Sciatic nerve (tissue), 2 donors: Measurements from ENCODE around the gene DYNC1LI2. TPM values are rescaled to one million over a fixed set of nuclear protein-coding genes. Genes with fewer than 3 reads are reported as not detected.
"Not testable (repeated sequence)": the region's sequence is repeated elsewhere in the genome, so short reads cannot be mapped to it uniquely, and the experiment has no call there.

ENCODE experiments used
- ATAC-seq: fragments of 200-7000 bp; cut with Tn5 transposase; one replicate; pipeline ENCODE4 v1.9.1; 2020; ENCODE audit warnings: mild to moderate bottlenecking, moderate library complexity
- DNase-seq: peaks from one replicate; pipeline ENCODE4 v3.0.0-alpha.2; 2020; ENCODE audit warnings: low spot score
- intact Hi-C: fragments of 100-400 bp; cut with DNase I; formaldehyde crosslinking; loops from one replicate; pipeline ENCODE4 v1.14.2; 2022
- total RNA-seq: library from RNA; stranded (reverse); fragmentation: NEBNext Ultra II Directional; extraction: Animal tissue kit (Norgen Biotek cat#: 25700); gene quantifications from one replicate; pipeline ENCODE4 v1.2.1, GENCODE V29; 2021
- donor health status: DM: no; HTN: no; CAD: no.
- donor health status: DM: no; HTN: no; CAD: no.

Gene DYNC1LI2
- total RNA-seq, 1 donor from 2014 or later, result 205 TPM

DNA sequence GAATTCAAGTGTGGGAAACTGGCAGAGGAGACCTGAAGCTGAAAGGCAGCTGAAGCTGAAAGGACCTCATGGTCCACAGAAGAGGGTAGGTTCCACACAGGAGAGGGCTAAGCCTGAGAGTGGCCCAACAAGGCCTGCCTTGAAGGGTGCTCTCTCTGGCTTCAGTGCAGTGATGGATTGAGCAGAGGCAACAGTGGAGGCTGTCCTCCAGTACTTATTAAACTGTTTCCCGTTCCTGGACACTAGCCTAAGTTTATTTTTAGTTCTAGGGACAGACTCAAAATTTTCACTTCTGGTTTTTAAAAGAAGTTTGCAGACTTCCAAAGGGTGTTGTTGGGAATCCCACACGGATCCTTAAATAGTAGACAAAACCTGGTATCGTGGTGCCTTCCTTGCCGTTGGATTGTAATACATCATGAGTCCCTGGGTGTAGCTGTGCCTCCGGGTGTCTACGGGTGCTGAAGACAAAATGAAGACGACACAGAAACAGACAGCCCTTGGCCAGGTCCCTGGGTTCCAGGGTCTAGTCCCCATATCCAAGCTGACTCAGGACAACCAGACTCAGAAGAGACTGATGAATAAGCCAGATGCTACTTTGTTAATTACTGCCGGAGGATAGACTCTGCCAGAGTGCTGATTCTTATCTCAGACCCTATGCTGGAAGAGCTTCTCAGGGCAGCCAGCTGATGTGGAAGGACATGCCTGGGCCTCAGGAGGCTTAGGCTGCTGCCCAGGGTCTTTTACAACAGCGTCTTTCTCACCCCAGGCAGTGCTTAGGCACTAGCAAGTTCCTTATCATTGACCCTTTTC is 47.8 kb downstream of the DYNC1LI2 start:
- DNase-seq (no peak), ATAC-seq (peak; percentile 46)
- intact Hi-C loops, result no loop called here

DNA sequence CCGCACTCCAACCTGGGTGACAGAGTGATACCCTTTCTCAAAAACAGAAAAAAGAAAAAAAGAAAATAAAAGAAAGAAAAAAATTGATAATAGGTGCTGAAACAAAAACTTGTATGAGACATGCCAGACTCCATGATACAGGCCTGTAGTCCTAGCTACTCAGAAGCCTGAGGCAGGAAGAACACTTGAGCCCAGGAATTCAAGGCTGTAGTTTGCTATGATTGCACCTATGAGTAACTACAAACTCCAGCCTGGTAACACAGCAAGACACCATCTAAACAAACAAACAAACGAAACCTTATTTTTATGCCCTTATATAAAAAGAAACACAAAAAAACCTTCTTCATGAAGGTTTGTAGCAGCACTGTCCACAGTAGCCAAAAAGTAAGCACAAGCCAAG is 49.9 kb downstream of the DYNC1LI2 start:
- intact Hi-C loops, result no loop called here
- no peak for DNase-seq

DNA sequence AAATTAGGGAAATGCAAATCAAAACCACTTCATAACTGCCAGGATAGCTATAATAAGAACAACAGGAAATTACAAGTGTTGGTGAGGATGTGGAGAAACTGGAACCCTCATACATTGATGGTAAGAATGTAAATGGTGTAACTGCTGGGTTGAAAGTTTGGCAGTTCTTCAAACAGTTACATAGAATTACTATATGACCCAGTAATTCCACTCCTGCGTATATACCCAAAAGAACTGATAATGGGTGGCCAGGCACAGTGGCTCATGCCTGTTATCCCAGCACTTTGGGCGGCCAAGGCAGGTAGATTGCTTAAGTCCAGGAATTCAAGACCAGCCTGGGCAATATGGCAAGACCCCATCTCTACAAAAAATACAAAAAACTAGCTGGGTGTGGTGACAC is 50.4 kb downstream of the DYNC1LI2 start:
- ATAC-seq, result no peak
- intact Hi-C loops, result no loop called here
- DNase-seq, result no peak

More for the DNA sequence above, 49.9 kb downstream of the DYNC1LI2 start:
- ATAC-seq, result no peak

DNA sequence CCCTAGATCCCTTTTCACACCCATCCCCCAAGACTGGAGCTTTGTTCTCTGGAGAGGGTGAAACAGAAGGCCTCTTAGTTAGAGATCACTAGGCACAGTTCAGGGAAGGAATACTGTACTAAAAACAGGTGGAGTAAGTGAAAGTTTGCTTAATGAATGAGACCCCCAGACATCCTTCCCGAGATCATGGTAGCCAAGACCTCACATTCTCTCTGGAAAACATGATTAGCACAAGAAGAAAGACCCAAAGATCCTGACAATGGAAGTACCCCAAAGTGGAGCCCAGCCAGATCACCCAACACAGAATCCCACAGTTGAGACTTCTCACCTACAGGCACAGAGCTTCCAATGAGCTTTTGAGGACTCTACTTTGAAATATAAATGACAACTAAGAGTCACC is 51.5 kb downstream of the DYNC1LI2 start:
- DNase-seq (no peak), ATAC-seq (no peak)
- intact Hi-C loops, result no loop called here

DNA sequence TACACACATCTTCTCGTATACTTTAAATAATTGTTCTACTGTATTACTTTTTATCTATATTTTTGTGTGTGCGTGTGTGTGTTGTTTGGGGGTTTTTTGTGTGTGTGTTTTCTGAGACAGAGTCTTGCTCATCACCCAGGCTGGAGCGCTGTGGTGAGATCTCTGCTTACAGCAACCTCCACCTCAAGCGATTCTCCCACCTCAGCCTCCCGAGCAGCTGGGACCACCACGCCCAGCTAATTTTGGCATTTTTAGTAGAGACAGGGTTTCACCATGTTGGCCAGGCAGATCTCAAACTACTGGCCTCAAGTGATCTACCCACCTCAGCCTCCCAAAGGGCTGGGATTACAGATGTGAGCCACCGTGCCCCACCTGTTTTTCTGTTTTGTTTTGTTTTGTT is 53.4 kb downstream of the DYNC1LI2 start:
- ATAC-seq, result no peak
- intact Hi-C loops, result no loop called here
- DNase-seq, result no peak

DNA sequence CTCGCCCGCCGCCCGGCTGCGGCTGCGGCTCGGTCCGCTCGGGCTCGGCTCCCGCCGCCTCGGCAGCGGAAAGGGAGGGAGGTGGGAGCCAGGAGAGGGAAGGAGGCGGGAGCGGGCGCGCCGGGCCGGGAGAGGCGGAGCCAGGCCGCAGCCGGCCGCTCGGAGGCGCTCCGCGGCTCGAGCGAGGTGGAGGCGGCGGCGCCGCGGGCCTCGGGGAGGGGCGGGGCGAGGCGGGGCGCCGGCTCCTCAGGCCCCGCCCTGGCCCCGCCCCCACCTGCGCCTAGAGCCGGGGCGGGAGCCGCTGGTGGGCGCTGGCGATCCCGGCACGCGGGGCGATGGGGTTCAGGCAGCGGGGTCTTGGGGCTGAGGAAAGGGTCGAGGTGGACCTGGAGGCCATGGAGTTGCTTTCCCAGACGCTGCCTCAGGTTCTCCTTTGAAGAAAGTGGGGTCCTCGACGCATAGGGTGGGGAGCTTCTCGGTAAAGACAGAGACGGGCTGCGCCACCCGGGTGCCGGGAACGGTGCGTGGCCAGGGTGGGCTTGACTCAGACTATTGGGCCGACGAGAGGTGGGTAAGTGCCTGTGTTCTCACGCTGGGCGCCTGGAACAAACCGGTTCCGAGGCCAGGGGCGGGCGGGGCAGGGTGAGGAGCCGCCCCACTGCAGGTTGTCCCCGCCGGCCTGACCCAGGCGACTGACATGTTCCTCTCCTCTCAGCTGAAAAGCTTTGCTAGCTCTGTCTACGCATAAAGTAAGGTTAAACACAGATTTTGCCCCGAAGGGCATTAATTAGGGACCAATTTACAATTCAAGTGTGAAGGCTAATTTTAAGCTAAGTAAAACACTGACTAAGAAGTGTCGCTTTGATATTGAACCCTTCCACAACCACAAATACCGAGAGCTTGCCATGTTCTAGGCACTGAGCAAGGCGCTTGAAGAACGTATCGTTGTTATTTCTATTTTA is 54.5 kb downstream of the DYNC1LI2 start, which contains the start of gene CMTM4:
Gene CMTM4, minus strand, starts transcription at position 75 of the 962 bp plus-strand sequence. CDS start 218 bp downstream, outside the sequence.
- ATAC-seq (peak; percentile 93), DNase-seq (peak; percentile 90)
- intact Hi-C loops, result no loop called here

DNA sequence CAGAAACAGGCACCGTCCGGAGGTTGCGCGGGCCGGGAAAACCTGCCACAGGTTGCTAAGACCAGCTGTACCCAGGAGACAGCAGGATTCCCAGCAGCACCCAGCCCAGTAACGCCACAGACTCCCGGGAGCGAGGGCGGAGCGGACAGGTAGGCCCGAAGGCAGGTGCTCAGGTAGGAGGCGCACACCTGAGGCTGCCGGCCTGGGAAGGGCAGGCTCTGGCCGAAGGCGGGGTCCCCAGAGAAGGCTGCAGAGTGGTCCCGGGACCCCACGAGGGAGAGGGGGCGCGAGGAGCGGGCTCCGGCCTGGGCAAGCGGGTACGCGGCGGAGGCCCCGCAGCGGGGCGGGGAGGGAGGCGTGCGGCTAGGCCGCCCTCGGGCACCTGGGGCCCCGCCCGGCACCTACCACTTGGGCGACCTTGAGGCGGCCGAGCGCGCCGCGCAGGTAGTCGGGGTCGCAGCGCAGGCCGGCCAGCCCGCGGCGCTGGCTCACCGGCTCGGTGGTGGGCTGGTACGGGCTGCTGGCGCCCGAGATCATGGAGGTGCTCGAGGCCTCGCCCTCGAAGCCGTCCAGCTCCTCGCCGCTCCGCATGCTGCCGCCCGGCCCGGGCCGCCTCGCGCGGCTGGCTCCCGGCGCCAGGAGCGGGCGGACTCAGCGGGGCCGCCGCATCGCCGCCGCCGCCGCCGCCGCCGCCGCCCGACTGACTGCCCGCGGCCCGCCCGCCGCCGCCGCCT is 55.3 kb downstream of the DYNC1LI2 start:
- intact Hi-C loops, result no loop called here
- ATAC-seq (peak; percentile 15), DNase-seq (peak; percentile 62)

DNA sequence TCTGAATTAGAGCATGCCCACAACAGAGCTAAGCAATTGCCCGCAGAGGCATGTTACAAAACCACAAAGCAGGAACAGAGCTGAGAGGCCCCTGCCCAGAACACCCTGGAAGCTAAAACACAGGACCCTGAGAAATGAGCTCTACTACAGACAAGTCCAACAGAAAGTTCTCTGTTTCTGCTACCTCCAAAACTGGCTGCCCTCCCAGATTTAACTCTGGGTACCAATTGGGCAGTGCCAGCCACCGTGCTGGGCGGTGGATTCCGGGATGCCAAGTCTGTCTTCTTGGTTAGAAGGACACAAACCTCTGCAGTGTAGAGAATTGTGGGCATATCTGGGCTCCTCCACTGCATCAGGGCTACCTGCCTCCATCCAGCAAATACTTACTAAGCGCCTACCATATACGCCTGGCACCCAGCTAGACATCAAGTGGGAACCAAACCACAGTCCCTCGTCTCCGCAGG is 55.9 kb downstream of the DYNC1LI2 start:
- intact Hi-C loops, result no loop called here
- ATAC-seq (no peak), DNase-seq (no peak)

DNA sequence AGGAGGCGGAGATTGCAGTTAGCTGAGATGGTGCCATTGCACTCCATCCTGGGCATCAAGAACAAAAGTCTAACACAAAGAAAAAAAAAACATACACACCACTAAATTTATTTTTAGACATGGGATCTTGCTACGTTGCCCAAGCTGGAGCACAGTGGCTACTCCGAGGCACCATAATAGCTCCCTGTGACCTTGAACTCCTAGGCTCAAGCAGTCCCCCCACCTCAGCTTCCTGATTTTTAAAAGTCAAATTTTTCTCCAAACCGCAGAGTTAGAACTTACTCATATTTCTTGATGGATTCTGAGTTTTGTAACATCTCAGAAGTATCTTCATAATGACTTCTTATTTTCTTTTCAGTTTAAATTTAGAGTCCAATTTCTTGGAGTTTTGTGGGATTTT is 58.3 kb downstream of the DYNC1LI2 start:
- intact Hi-C loops, result no loop called here
- no peak for DNase-seq
- no peak for ATAC-seq

DNA sequence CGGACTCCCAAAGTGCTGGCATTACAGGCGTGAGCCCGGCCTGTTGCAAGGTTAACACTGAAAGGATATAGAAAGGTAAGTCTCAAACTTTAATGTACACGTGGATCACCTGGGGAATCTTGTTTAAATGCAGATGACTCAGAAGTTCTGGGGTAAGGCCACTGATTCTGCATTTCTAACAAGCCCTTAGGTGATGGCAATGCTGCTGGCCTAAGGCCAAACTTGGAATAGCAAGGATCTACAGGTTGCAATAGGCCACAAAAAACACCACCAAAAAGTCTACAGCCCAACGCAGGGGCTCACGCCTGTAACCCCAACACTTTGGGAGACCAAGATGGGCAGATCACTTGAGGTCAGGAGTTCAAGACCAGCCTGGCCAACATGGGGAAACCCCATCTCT is 59.1 kb downstream of the DYNC1LI2 start:
- ATAC-seq (no peak), DNase-seq (no peak)
- intact Hi-C loops, result no loop called here

DNA sequence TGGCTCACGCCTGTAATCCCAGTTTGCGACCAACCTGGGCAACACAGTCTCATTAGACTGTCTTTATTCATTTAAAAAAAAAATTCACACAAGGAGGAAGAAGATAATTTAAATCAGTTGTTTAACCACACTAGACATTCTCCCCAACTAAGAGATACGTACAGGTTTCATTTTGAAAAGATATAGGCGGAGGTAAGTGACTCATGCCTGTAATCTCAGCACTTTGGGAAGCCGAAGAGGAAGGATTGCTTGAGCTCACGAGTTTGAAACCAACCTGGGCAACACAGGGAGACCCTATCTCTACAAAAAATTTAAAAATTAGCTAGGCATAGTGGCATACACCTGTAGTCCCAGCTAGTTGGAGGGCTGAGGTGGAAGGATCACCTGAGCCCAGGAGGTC is 60.2 kb downstream of the DYNC1LI2 start:
- no peak for DNase-seq
- intact Hi-C loops, result no loop called here
- no peak for ATAC-seq

DNA sequence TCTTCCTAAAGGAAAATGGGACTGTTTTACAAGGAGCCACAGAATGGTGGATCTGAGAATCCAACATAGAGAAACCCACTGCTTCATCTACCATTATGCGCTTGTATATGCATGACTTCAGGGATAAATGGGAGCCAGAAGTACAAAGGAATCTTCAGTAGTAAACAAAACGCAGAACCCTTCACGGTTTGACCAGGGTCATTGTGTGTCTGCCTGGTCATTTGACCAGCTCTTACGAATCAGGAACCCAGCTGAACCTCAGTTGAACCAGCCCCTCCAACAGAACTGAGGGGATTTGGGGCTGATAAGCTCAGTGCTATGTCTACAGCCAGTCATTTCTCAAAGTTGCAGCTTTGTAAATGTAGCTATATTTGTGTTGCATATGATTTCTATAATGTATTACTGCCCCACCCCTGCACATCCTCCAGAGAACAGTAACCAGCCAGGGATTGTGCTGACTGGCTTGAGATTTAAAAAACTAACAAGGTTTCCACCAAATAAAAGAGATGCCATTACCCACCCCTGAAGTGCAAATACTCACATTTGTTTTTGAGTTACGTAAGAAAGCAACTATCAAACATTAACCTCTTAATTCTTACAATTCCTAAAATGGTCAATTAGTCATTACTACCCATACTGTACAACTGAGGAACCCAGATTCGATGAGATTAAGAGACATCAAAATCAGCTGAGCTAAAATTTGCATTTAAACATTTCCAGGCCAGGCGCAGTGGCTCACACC is 61.1 kb downstream of the DYNC1LI2 start:
- intact Hi-C loops, result no loop called here
- ATAC-seq (no peak), DNase-seq (no peak)

DNA sequence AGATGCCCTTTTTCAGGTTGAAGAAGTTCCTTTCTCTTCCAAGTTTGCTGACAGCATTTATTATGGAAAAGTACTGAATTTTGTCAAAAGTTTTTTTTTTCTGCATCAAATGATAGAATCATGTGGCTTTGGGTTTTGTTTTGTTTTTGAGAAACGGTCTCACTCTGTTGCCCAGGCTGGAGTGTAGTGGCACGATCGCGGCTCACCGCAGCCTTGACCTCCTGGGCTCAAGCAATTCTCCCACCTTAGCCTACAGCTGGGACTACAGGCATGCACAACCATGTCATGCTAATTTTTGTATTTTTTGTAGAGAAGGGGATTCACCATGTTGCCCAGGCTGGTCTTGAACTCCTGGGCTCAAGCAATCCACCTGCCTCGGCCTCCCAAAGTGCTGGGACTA is 62.1 kb downstream of the DYNC1LI2 start:
- intact Hi-C loops, result no loop called here
- ATAC-seq (no peak), DNase-seq (no peak)

DNA sequence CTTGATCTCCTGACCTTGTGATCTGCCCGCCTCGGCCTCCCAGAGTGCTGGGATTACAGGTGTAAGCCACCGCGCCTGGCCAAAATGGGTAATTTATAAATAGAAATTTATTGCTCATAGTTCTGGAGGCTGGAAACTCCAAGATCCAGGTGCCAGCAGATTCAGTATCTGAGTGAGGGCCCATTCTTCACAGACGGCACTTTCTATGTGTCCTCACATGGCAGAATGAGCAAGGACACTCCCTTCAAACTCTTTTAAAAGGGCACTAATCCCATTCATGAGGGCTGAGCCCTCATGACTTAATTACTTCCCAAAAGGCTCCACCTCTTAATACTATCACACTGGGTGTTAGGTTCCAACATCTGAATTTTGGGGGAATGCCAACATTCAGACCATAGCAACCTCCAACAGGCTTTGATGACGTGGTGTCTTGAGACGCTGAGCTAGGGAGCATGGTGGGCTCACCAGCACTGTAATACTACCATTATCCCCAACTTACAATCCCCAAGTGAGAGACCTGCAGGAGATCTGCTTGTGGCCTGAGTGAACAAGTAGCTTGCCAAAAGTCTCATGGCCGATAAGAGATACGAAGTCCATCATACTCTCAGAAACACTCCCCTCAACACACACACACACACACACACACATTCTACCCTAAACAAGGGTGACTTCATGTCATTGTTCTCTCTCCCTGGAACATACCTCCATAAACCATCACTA is 63.3 kb downstream of the DYNC1LI2 start:
- intact Hi-C loops, result no loop called here
- DNase-seq, result no peak
- no peak for ATAC-seq

DNA sequence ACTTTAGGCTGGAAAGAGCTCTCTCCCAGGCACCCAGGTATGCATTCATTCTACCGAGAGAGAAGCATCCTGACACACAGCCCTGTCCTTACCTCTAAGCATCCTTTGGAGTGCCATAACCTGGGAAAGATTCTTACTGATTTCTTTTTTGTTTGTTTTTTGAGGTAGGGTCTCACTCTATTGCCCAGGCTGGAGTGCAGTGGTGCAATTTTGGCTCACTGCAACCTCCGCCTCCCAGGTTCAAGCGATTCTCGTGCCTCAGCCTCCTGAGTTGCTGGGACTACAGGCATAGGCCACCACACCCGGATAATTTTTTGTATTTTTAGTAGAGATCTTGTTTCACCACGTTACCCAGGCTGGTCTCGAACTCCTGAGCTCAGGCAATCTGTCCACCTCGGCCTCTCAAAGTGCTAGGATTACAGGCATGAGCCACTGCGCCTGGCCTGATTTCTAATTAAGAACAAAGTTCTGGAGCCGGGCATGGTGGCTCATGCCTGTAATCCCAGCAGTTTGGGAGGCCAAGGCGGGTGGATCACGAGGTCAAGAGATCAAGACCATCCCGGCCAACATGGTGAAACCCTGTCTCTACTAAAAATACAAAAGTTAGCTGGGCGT is 65.8 kb downstream of the DYNC1LI2 start:
- intact Hi-C loops, ATAC-seq, DNase-seq: not testable (repeated sequence)

DNA sequence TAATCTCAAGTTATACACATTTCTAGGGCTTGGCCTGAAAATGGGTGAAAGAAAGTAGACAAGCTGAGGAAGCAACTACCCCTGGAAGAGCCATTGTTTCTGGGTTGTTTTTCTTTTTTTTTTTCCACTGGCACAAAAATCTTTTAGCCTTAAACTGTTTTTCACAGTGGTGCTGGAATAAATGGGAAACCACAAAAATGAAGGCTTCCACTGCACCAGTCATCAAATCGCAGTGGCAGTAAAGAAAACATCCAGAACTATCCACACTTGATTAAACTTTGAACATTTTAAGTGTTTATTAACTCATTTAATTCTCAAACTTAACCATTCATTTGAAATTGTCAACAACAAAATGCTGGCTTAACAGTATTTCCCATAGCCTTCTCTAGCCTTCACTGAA is 69.1 kb downstream of the DYNC1LI2 start:
- intact Hi-C loops, result no loop called here
- ATAC-seq, result no peak
- no peak for DNase-seq

DNA sequence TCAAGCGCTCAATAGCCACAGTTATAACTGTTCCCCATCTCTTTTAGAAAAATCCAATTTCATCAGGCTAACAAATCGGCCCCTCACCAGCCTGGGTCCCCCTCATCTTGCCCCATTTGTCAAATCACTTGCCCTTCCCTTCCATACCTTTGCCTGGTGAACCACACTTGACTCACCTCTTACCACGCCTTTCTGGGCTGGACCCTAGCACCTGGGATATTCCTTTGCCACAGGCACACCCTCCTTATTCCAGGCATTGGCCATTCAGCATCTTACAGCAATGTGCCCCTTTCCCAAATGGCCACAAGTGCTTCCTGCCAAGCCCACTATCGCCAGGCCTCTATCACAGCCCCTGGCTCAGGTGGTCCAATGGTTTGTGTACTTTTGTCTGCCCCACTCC is 69.7 kb downstream of the DYNC1LI2 start:
- DNase-seq (no peak), ATAC-seq (no peak)
- intact Hi-C loops, result no loop called here
